HG02884 (cell line): ENCODE measurements around the gene WDR45B.
"Not testable (repeated sequence)": the region's sequence is repeated elsewhere in the genome, so short reads cannot be mapped to it uniquely, and the experiment has no call there.

ENCODE experiments used
- ATAC-seq: cut with Tn5 transposase; IDR thresholded peaks from one replicate; pipeline ENCODE4 v1.9.1; 2021; ENCODE audit warnings: mild to moderate bottlenecking, moderate library complexity; ENCODE audit not compliant: unreplicated experiment

WDR45B gene

GRCh38 chr17:82586576-82587233 is 61.5 kb downstream of the WDR45B start:
- no peak for ATAC-seq

GRCh38 chr17:82585935-82586575 is 62.2 kb downstream of the WDR45B start:
- not testable (repeated sequence) for ATAC-seq

- ATAC-seq, result no peak
These were observed 64.5 kb downstream of the WDR45B start for GRCh38 chr17:82583720-82584234.

- ATAC-seq, result no peak
These were observed 65.5 kb downstream of the WDR45B start for GRCh38 chr17:82582709-82583108.

GRCh38 chr17:82582213-82582612 is 66.0 kb downstream of the WDR45B start:
- no peak for ATAC-seq

GRCh38 chr17:82579969-82580368 is 68.3 kb downstream of the WDR45B start:
- not testable (repeated sequence) for ATAC-seq

GRCh38 chr17:82577300-82577699 is 70.9 kb downstream of the WDR45B start:
- no peak for ATAC-seq

GRCh38 chr17:82575581-82576221 is 72.5 kb downstream of the WDR45B start:
- not testable (repeated sequence) for ATAC-seq

GRCh38 chr17:82574041-82574440 is 74.2 kb downstream of the WDR45B start:
- no peak for ATAC-seq

- ATAC-seq, result no peak
These were observed 76.4 kb downstream of the WDR45B start for GRCh38 chr17:82571855-82572254.

GRCh38 chr17:82570277-82570676 is 78.0 kb downstream of the WDR45B start:
- no peak for ATAC-seq

- no peak for ATAC-seq
These were observed 78.6 kb downstream of the WDR45B start for GRCh38 chr17:82569621-82570020.

GRCh38 chr17:82568997-82569393 is 79.2 kb downstream of the WDR45B start:
- no peak for ATAC-seq

GRCh38 chr17:82567286-82567685 is 81.0 kb downstream of the WDR45B start:
- ATAC-seq, result no peak

- no peak for ATAC-seq
These were observed 81.9 kb downstream of the WDR45B start for GRCh38 chr17:82566129-82566960.

GRCh38 chr17:82565551-82565950 is 82.7 kb downstream of the WDR45B start:
- ATAC-seq, result no peak
